Measurements from ENCODE around the gene ABCC8. TPM values are rescaled to one million over a fixed set of nuclear protein-coding genes. Genes with fewer than 3 reads are reported as not detected.
A peak's percentile ranks its signal among the peaks of the same experiment; 100 is the strongest.

Gene ABCC8
- polyA plus RNA-seq, 1 of the 3 experiments (the other 2 are of a cell fraction), result 1.1 TPM

DNA sequence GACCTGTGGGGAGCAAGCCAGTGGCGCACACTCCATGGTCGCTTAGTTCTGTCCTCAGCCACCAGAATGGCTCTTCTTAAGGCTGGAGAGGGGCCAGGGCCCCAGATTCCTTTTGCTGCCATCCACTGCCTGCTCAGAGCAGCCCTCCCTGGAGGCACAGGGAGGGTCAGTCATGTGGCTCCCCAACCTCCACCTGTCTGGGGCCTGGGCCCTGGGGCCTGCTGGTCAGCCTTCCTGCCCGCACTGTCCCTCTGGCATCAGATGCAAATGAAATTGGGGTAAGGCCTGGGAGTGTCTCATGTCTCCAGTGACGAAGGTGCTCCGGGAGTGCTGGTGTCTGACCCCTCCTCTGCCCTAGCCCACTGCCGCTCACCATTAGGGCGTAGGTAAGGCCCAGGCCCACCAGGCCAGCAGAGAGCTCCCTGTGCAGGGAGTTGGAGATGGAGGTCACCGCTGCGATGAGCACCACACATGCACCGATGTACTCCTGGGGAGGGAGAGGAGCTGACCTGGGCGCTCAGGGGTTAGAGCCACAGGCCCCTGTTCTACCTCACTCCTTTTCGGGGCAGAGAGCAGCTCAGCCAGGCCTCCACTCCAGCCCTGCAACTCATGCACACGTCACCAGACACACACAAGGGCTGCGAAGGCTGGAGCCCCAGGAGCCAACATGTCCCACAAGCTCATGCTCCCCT, 79.2 kb downstream of the ABCC8 start:
- Histone ChIP-seq H3K79me2 (ENCODE audit: insufficient read depth) (no peaks in the 10 kb centered on the region), H3K9me2 (no peaks in the 10 kb centered on the region), H3K27me3 (ENCODE audit: insufficient read depth) (0 out of 2 replicates have a peak, but pooled peaks cover 6% of the 10 kb centered on the region), H4K20me1 (ENCODE audit: insufficient read depth) (no peaks in the 10 kb centered on the region), H3K36me3 (replicated peaks in 1 of 2; ENCODE audit: control insufficient read depth in 1 of 2, insufficient read depth in 2 of 2, low read length in 1 of 2) (no peaks in the 10 kb centered on the region), H3K4me2 (no peak overlapping the region), H3K4me3 (ENCODE audit: low read depth in 2 of 2, low read length in 1 of 2) (no peak overlapping the region), H3K9me3 (no peaks in the 10 kb centered on the region), H2AFZ (ENCODE audit: low read depth) (no peak overlapping the region), H3K4me1 (ENCODE audit: control insufficient read depth in 1 of 2, insufficient read depth in 2 of 2, low read depth in 1 of 2, low read length in 1 of 2) (no peaks in the 10 kb centered on the region; a peak in 1 of 4 replicates), H3F3A (replicated peaks; ENCODE audit: insufficient read depth) (no peaks in the 10 kb centered on the region), H3K9ac (no peak overlapping the region), H3K27ac (ENCODE audit: low read depth in 2 of 2, low read length in 1 of 2) (no peak overlapping the region)
- WGBS (ENCODE audit: low lambda C conversion rate), result 79% methylated on average over 4 of the region's 14 CpGs
- no peak for TF ChIP-seq TCF12 (IDR thresholded peaks at IDR 0.05)
- TF ChIP-seq RXRA (IDR thresholded peaks at IDR 0.05; ENCODE audit: borderline replicate concordance, low read depth), result no peak
- TF ChIP-seq EZH2phosphoT487 (IDR thresholded peaks at IDR 0.05; ENCODE audit: borderline replicate concordance, low read depth), result no peak
- TF ChIP-seq, protein P1, sequence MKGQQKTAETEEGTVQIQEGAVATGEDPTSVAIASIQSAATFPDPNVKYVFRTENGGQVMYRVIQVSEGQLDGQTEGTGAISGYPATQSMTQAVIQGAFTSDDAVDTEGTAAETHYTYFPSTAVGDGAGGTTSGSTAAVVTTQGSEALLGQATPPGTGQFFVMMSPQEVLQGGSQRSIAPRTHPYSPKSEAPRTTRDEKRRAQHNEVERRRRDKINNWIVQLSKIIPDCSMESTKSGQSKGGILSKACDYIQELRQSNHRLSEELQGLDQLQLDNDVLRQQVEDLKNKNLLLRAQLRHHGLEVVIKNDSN (IDR thresholded peaks at IDR 0.05; ENCODE audit: borderline replicate concordance, low read depth), result no peak
- TF ChIP-seq, protein P2, sequence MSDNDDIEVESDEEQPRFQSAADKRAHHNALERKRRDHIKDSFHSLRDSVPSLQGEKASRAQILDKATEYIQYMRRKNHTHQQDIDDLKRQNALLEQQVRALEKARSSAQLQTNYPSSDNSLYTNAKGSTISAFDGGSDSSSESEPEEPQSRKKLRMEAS (IDR thresholded peaks at IDR 0.05; ENCODE audit: low read depth), result no peak
- TF ChIP-seq GABPA (IDR thresholded peaks at IDR 0.05; ENCODE audit: low read depth), result no peak
- no peak for TF ChIP-seq FOSL2 (IDR thresholded peaks at IDR 0.05; ENCODE audit: borderline replicate concordance, low read depth)
- TF ChIP-seq FOXJ3 (CRISPR knock-in tag; IDR thresholded peaks at IDR 0.05), result no peak
- TF ChIP-seq POLR2AphosphoS5 (IDR thresholded peaks at IDR 0.05; ENCODE audit: low read depth, low read length), result no peak
- CTCF ChIA-PET, result interaction anchor here (1.0 to 3.5 kb wide), 9 partner anchors 8 to 334 kb away, joined by 3 to 20 read pairs (median 4); partner anchors contain the start of gene KCNJ11
- POLR2A ChIA-PET, result no interaction called here
- peak; percentile 10 for DNase-seq

- Histone ChIP-seq H3K36me3 (replicated peaks in 1 of 2; ENCODE audit: control insufficient read depth in 1 of 2, insufficient read depth in 2 of 2, low read length in 1 of 2) (no peaks in the 10 kb centered on the region), H3K4me3 (ENCODE audit: low read depth in 2 of 2, low read length in 1 of 2) (no peak overlapping the region), H3K9ac (no peak overlapping the region), H3K4me1 (ENCODE audit: control insufficient read depth in 1 of 2, insufficient read depth in 2 of 2, low read depth in 1 of 2, low read length in 1 of 2) (no peaks in the 10 kb centered on the region; a peak in 1 of 4 replicates), H3K9me2 (no peaks in the 10 kb centered on the region), H3K27ac (ENCODE audit: low read depth in 2 of 2, low read length in 1 of 2) (no peak overlapping the region), H2AFZ (ENCODE audit: low read depth) (no peak overlapping the region), H3K79me2 (ENCODE audit: insufficient read depth) (no peaks in the 10 kb centered on the region), H3K27me3 (ENCODE audit: insufficient read depth) (peaks cover 6% of the 10 kb centered on the region; the same call in 1 of the 2 replicates), H3F3A (replicated peaks; ENCODE audit: insufficient read depth) (no peaks in the 10 kb centered on the region), H3K4me2 (no peak overlapping the region), H4K20me1 (ENCODE audit: insufficient read depth) (no peaks in the 10 kb centered on the region), H3K9me3 (no peaks in the 10 kb centered on the region)
- ChIA-PET CTCF (interaction anchor here (0.7 to 3.5 kb wide), 7 partner anchors 8 to 334 kb away, joined by 3 to 20 read pairs (median 4); partner anchors contain the start of gene KCNJ11), POLR2A (no interaction called here)
- TF ChIP-seq POLR2AphosphoS5 (IDR thresholded peaks at IDR 0.05; ENCODE audit: low read depth, low read length), result no peak
- TF ChIP-seq RCOR1 (IDR thresholded peaks at IDR 0.05; ENCODE audit: low read length), result no peak
- DNase-seq, result peak; percentile 7
- WGBS (ENCODE audit: low lambda C conversion rate), result 58% methylated on average over 14 of the region's 22 CpGs
Observed at GRCh38 chr11:17396598-17397310, 79.9 kb downstream of the ABCC8 start.

All from SK-N-SH (cell line).